ENCODE measurements around the gene FOXP4. TPM values are rescaled to one million over a fixed set of nuclear protein-coding genes. Genes with fewer than 3 reads are reported as not detected.
"Not testable (repeated sequence)": the region's sequence is repeated elsewhere in the genome, so short reads cannot be mapped to it uniquely, and the experiment has no call there.

Gene FOXP4
- total RNA-seq, 1 experiment from 2014 or later, result 3.9 TPM

DNA sequence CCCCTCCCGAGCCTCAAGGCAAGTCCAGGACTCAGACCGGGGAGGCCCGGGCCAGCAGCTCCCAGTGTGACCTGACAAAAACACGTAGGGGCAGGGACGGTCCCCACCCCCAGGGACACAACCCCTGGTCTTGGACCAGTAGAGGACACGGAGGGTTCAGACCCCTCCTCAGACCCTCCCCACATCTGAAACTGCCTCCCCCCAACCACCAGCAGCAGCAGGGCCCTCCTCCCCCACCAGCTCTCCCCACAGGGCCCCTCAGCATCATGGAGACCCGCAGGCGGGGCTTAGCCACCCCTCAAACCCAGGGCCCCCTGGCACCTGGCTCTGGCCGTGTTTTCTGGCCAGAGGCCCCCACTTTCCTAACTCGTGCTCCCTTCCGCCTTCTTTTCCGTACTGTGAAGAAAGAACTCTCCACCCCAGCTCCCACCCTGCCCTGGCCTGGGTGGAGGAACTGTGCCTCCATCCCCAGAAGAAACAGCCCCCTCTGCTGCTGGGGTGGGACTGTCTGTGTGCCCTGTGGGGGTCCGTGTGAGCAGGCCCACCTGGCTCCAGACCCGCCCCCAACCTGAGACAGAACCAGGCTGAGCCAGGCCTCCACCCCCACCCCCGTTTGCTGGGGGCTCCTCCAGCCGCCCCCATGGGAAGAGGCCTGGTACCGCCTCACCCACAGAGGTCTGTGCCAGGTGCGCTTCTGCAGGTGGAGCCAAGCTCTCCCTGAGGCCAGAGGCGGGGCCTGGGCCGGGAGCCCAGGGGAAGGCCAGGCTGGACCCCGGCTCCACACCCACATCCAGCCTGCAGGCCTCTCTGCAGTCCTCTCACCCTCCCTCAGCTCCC, 53.1 kb downstream of the FOXP4 start:
- no peak for DNase-seq (ENCODE audit: low spot score)

DNA sequence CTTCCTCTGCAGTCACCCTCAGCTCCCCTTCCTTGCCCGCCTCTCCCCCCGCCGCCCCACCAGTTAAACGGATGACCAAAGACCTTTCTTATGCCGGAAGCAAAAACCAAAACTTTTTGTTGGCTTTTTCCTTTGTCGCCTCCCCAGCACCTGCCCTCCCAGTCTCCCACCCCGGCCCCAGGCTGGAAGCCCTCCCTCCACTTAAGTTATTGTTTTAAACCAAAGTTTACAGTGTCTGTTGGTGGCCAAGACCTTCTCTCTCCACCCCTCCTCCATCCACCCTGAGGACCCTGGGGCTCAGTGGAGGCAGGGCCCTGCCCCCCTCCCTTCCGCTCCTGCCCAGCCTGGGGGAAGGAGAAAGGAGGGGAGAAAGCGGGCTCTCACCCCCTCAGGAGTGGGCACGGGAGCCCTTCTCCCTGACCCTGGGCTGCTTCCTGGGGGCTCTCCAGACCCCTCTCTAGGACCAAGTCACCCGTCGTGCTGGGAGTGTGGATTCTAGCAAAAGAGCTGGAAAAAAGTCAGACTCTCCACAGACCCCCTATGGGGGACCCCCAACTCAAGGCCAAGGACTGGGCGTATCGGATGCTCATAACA, 53.8 kb downstream of the FOXP4 start:
- no peak for DNase-seq (ENCODE audit: low spot score)

DNA sequence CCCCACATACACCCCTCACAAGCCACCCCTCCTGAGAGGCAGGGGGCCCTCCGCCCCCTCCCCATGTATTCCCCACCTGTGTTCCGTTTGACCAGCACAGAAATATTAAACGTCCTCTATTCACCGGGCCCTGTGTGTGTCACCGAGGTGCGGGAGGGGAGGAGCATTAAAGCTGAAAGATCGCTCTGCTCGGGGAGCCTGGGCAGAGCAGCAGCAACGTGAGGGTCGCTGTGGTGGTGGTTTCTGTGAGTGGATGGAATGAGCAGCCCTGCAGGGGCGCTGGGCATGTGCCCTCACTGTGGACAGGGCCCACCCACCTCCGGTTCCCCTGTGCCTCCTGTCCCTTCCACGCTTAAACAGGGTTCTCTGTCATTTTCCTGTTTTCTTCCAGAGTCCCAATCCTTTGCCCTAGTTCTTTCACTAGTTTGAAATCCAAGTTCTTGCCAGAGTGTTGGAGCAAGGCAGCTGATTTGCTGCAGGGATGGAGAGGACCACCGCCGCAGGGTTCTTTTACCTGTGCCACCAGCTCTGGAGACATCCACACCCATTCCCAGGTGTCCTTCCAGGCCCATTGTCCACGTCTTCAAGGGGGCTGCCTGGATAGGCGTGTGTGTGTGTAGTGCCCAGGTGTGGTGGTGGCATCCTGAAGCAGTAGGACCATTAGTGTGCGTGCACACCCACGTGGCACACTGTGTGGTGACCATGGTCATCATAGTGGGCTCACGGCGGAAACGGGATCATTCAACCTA, 54.5 kb downstream of the FOXP4 start:
- no peak for DNase-seq (ENCODE audit: low spot score)

DNA sequence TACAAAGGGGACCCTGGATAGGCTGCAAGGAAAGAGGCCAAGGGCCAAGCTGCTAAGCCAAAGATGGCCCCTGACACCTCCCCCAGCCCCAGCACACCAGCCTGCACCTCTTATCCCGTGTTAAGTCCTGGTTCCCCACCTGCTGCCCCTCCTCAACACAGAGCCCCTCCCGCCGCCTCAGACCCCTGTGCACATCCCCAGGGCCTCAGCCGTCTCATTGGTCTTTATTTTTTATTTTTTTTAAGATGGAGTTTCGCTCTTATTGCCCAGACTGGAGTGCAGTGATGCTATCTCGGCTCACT, 55.0 kb downstream of the FOXP4 start:
- DNase-seq (ENCODE audit: low spot score), result no peak

DNA sequence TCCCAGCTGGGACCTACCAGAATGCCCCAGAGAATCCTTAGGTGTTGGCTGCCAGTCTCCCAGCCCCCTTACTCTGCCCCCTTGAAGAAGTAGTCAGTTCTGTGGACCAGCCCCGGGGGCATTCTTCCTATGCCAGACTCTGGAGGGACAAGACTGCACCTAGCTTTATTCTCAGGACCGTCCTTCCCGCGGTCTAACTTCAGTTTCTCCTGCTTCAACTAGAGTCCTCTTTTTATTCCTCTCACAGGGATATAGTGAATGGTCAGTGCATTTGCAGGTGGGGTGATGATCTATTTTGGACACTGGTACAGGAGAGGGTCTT, 56.2 kb downstream of the FOXP4 start:
- DNase-seq (ENCODE audit: low spot score), result no peak

DNA sequence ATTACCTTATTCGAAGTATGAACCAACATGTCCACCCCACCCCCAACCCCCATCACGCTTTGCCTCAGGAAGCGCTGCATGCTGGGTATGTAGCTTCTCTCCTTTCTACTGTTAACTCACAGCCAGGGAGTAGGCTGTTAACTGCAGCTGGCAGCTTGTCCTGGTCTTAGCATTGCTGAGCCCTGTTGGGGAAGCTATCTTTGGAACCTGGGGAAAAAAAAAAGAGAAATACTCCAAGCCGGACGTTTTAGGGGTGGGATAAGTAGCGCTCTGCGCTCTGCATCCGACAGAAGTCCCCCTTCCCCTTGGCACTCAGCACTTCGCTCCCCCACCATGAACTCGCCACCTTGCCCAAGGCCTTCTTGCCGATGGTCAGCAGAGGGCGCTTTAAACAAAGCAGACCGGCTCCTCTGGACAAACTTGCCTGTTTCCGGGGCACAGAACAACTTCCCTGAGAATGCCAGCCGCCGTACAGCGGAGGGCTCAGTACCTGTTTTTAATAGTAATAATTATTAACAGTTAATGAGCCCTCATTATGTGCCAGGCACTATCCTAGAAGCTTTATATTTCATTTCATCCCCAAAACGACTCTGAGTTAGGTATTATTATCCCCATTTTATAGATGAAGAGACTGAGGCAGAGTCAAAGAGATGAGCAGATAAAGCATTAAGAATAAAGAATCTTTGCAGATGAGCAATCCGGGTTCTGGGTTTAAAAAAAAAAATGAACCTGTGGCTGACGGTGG, 56.9 kb downstream of the FOXP4 start:
- peak; percentile 66 for DNase-seq (ENCODE audit: low spot score)

DNA sequence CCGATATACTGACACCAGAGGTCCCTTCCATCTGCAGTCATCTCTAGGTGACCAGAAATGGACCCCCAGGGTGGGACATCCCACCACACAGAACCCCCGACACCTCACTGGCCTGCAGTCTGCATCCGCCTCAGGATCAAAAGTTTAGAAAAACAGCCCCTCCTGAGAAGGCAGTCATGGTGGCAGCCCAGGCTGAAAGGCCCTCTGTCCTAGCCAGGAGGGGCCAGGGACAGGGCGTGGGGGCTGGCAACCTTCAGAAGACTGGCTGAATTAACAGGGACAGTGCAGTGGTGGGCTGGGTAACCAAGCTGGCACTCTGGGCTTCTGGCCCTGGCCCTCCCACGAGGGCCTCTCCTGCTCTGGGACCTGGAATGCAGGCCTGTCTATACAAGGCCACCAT, 57.8 kb downstream of the FOXP4 start:
- no peak for DNase-seq (ENCODE audit: low spot score)

DNA sequence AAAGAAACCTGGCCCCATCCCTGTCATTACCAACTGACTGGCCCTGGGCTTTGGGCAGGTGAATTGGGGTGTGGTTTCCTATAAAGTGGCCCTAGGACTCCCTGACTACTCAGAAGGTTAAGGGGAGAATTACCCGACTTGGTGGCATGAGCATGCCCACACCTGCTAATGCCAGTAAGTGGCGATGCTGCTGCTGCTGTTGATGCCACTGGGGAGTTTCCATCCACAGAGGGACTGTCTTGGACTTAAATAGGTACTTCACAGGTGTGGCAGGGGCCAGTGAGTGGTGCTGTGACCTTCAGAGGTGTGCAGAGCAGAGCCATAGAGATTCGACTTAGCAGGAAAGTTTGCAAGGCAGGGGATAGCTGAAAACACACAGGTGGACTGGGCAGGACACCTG, 59.5 kb downstream of the FOXP4 start:
- no peak for DNase-seq (ENCODE audit: low spot score)

DNA sequence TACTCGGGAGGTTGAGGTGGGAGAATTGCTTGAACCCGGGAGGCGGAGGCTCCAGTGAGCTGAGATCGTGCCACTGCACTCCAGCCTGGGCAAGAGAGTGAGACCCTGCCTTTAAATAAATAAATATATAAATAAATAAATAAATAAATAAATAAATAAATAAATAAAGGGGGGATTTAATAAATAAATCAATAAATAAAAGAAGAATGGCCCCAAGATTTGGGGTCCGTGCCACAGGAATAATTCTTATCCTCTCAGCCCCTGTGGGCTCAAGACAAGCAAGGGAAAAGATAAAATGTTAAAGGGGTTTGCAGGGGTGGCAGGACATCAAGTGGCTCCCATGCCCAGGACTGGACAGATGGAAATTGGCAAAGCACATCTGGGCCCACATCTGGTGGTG, 60.9 kb downstream of the FOXP4 start:
- DNase-seq (ENCODE audit: low spot score), result no peak

DNA sequence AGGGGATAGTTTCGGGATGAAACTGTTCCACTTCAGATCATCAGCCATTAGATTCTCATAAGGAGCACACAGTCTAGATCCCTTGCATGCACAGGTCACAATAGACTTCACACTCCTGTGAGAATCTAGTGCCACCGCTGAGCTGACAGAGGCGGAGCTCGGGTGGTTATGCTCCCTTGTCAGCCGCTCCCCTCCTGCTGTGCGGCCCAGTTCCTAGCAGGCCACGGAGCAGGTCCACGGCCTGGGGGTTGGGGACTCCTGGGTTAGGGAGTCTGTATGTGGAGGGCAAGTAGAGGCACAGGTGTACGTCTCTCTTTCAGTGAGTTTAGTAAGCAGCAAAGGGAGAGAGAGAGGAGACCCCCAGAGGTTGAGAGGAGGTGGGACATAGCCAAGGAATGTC, 61.6 kb downstream of the FOXP4 start:
- no peak for DNase-seq (ENCODE audit: low spot score)

DNA sequence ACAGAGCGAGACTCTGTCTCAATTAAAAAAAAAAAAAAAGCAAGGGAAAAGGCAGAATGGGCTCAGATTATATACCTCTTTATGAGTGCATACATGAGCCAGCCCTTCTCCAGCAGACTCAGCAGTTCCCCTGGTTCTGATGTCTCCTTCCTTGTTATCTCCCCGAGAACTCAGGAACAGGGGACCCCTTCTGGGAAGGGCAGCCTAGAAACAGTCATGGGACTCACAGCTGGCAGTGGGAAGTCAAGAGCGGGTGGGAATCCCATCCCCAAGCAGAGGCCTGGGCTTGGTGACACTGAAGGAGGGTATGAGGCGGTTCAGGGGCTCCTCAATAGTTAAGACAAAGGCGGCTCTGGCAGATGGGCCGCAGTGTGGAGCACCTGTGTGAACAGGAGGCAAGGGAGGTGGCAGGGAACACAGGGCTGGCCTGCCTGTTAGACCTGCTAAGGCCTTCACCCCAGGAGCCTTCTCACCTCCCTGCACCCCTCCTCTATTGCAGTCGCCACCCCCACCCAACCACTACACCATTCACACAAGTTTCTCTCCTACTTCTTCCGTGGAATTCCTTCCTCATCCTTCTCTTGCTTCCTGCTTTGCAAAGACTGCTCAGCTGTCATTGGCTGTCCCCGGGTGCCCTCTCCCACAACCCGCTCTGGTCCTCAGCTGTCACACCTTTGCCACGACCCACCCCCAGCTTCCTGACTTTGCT, 62.4 kb downstream of the FOXP4 start:
- DNase-seq (ENCODE audit: low spot score), result no peak

DNA sequence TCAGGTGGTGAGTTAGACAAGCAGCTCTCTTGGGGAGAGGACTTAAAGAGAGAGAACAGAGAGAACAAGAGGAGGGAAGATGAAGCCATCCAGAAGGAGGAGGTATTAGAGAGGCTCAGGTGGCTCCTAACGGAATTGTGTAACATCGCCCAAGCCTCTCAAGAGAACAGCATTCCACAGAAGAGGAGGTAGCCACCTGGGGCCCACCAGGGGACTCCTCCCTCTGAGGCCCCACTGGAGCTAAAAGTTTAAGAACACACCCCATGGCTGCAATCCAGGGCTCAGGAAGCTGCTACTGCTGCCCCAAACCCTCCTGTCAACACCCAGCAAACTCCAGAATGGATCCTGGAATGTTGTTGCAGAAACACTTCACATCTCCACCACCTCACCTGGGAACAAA, 68.5 kb downstream of the FOXP4 start:
- no peak for DNase-seq (ENCODE audit: low spot score)

DNA sequence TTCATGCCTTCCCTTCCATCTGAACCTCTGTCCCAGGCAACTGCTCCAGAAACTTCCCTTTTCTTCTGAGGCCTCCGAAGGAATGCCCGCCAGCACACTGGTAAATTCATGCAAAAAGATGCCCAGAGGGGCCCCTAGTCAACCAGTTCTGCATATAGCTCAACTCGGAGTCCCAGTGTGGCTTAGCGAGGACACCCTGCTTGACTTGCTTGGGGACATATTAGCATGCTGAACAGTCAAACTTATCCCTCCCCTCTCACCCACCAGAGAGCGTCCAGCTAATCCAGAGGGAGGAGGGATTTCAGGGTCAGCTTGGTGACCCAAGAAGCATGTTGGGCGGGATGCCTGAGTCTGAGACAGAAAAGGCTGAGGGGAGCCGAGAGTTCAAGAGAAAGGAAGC, 69.1 kb downstream of the FOXP4 start:
- DNase-seq (ENCODE audit: low spot score), result no peak

DNA sequence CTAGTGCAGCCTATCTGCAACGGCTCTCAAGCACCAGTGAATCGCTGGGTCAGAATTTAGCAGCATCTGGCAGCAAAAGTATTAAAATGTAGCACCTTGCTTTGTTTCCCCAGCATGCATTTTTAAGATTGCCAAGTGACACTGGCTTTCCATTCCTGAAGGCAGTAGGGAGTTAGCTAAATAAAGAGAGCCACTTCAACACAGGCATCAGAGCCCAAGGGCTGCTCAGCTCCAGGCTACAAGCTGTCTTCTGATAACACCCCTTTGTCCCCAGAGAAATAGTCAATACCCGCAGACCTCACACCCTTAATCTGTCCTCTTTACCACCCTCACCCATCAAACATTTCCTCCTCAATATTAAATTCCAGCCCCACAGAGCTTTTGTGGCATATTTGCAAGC, 72.4 kb downstream of the FOXP4 start:
- DNase-seq (ENCODE audit: low spot score), result no peak

DNA sequence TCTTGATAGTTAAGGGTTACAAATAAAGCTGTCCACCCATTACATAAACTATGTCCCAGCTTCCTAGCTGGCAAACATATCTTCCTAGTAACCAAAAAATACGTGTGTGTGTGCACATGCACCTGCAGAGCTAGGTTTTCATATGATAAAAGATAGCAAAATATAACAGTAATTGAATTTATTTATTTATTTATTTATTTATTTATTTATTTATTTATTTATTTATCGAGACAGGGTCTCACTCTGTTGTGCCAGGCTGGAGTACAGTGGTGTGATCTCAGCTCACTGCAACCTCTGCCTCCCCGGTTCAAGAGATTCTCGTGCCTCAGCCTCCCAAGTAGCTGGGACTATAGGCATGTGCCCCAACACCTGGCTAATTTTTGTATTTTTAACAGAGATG, 73.0 kb downstream of the FOXP4 start:
- DNase-seq (ENCODE audit: low spot score), result not testable (repeated sequence)

DNA sequence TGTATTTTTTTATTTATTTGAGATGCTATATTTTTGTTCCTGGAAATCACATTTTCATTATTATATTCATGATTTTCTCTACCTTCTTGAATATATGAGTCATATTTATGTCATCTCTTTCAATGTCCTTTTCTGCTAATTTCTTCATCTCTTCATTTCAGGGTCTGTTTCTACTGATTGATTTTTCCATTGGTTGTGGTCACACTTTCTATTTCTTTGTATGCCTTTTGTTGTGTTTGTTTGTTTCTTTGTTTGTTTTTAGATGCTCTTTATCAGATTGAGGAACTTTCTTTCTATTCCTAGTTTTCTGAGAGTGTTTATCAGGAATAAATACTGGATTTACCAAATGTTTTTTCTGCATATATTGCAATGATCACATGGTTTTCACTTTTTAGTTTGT, 75.2 kb downstream of the FOXP4 start:
- DNase-seq (ENCODE audit: low spot score), result no peak

DNA sequence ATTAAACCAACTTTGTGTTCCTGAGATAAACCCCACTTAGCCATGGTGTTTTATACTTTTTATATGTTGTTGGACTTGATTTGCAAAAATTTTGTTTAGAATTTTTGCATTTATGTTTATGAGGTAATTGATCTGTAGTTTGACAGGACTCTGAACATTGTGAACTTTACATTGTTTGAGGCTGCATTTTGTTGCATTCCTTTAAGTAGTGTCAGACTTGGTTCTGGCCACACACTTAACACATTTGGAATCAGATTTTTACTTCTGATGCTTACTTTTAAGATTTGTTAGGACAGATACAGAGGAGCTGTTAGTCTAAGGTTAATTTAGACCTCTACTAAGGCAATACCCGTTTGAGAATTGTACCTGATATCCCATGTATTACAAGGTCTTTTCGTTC, 75.6 kb downstream of the FOXP4 start:
- DNase-seq (ENCODE audit: low spot score), result no peak

DNA sequence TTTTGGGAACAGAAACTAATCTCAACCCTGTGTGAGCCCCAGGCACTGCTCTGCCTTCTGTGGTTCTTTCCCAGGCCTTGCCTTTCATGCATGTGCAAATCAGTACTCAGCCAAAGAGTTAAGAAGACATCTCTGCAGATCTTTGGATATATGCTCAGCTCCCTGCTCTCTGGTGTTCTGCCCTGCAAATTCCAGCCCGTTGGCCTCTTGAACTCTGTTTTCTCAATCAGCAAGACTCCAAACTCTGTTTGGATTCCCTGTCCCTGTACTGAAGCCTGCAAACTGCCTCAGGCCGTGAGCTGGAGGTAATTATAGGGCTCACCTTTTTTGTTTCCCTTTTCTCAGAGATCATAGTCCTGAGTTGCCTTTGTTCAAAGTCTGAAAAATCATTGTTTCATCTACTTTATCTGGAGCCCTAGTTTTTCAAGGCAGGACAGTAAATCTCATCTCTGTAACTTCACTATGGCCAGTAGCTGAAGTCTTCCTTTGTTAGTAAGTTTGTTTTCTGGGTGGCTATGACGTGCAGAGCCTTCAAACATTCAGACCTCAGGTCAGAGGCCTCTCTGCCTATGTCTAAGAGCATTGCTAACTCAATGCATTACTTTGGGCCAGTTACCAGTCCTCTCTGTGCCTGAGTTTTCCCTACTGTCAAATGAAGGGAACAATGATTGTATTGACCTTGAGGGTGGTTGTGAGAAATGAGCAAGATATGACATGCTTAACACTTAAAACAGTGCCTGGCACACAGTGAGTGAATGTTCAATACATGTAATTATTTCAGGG, 76.2 kb downstream of the FOXP4 start:
- DNase-seq (ENCODE audit: low spot score), result no peak

DNA sequence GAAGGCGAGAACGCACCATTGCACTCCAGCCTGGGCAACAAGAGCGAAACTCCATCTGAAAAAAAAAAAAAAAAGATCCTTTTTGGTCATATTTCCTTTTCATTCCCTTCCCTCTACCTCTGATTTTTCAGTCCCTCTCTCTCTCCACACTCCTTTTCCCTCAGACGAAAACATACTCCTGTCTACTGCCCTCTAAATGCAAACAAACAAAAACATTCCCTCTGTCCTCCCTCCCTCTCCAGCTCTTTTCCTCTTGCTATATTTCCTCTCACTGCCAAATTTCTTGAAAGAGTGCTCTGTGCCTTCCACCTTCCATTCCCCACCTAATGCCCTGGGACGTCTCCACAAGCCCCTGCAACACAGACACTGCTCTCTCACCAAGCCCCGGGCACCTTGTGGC, 77.1 kb downstream of the FOXP4 start:
- DNase-seq (ENCODE audit: low spot score), result no peak

DNA sequence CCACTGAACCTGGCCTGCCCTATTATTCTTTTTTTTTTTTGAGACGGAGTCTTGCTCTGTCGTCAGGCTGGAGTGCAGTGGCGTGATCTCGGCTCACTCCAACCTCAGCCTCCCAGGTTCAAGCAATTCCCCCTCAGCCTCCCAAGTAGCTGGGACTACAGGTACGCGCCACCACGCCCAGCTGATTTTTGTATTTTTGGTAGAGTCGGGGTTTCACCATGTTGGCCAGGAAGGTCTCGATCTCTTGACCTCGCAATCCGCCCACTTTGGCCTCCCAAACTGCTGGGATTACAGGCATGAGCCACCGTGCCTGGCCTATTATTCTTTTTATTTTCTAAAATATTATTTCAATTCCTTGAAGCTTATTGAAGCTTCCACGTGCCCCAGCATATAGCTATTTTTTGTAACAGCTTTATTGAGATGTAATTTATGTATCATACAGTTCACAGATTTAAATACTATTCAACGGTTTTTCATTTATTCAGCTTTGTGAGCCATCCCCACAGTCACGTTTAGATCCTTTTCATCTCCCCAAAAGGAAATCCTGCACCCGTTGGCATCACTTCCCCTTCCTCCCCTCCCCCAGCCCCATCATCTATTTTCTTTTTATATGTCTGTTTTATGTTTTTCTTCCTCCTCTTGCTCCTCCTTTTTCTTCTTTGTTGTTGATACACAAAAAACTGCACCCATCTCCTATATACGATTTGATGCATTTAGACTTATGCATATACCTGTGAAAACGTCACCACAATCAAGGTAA, 78.6 kb downstream of the FOXP4 start:
- DNase-seq (ENCODE audit: low spot score), result no peak

Data from A172 (cell line).